GM19099 (cell line): ENCODE measurements around the gene CHI3L2.

Experiments used
- POLR2A ChIP-seq: IDR thresholded peaks from 3 replicates; pipeline ENCODE4 v1.6.1; 2011; ENCODE audit warnings: low read depth; ENCODE audit not compliant: insufficient read length; ENCODE audit errors: extremely low read depth

Gene CHI3L2

GRCh38 chr1:111212634-111213335, 14.7 kb upstream of the CHI3L2 start:
- no peak for TF ChIP-seq POLR2A

DNA sequence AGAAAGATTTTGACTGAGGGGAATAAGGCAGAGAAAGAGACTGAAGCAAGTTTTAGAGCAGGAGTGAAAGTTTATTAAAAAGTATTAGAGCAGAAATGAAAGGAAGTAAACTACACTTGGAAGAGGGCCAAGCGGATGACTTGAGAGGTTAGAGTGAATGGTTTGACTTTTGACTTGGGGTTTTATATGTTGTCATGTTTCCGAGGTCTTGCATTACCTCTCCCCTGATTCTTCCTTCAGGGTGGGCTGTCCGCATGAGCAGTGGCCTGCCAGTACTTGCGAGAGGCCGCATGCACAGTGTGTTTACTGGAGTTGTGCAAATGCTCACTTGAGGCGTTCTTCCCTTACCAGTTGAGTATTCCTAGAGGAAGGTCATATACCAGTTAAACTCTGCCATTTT, 14.1 kb upstream of the CHI3L2 start:
- TF ChIP-seq POLR2A: no peak

GRCh38 chr1:111214074-111214801, 13.3 kb upstream of the CHI3L2 start:
- TF ChIP-seq POLR2A: peak; percentile 61

DNA sequence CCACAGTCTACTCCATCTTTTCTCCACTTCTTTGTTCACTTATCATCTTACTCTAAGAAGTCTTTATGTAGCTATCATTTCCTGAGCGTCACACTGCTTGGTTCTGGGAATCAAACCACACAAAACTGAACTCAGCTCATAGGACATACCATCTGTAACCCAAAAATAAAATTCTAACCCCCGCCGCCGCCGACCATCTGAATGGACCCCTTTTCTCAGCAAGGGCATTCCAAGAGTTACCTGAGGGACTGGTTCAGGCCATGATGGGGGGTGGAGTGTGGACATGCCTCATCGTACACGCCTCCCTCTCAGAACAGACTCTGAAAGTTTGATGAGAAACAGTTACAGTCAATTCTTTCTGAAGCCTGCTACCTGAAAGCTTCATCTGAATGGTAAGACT, 12.6 kb upstream of the CHI3L2 start:
- peak; percentile 3 for TF ChIP-seq POLR2A

DNA sequence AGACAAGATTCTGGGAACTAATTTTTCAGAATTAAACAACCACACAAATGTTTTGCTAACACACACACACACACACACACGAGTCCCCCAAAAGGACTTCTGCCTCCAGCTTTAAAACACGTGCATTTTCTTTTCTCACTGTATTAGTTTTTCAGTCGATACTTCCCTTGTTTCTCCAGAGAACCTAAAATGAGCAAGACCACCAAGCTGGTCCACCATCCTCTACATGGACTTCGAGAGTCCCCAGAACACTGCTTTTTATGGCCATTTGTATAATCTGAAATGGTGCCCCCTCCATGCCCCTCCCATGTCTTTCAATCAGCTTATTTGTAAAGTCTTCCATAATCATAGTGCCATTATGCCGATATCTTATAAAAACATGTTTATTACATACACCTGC, 10.8 kb upstream of the CHI3L2 start:
- no peak for TF ChIP-seq POLR2A

DNA sequence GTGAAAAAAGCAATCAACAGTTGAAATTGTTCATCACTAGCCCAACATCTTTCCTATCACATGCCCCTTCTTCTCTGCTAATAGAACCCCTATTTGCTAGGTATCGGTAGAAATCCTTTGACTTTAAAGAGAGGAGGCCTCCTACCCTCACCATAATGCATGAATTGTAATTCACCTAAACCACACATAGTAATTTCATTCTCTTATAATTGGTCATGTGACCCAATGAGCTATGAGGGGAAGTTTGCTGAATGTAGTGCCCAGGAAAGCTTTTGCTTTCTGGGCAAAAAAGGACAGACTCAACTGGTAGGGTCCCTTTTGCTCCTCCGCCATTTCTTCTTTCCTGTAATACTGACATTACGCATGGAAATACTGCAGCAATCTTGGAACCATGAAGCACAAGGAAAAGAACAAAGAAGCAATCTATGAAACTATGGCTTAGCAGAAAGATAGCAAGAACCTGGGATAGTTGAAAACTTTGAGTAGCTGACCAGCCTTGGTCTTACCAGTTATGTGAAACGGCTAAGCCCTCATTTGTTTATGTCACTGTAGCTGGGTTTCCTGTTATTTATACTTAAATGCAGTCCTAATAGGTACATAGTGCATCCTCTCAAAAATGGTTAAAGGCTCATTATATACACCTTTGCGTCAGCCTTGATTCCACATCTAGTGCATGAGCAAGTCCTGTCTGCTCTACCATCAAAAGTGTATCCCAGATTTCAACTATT, 10.2 kb upstream of the CHI3L2 start:
- no peak for TF ChIP-seq POLR2A

GRCh38 chr1:111218701-111219556, 8.6 kb upstream of the CHI3L2 start:
- TF ChIP-seq POLR2A: no peak

GRCh38 chr1:111219557-111220286, 7.8 kb upstream of the CHI3L2 start:
- peak; percentile 66 for TF ChIP-seq POLR2A

DNA sequence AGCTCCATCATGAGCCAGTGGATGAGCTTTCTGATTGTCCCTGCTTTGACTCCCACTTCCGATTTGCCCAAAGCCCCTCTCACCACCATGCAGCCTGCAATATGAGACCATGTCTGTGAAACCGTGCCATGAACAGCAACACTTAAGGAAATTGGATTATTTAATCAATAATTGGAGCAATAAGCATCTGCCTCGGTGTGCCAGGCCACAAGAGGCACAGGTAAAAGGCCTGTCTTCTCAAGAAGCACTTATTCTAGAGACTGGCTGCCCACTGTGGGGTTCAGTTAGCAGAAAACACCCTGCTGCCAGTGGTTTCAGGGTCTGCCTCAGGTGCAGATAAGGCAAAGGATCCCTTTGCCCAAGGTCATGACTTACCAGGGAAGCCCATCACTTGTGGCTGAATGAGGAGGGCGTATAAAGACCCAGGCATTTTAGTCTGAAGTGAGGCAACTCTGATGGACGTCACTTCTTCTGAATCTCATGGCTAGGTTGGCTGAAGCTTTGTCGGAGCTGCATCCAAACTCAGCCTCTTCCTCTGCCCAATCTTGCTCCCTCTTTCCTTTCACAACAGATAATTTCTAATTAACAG, 7.1 kb upstream of the CHI3L2 start:
- TF ChIP-seq POLR2A: no peak

GRCh38 chr1:111221276-111221632, 6.3 kb upstream of the CHI3L2 start:
- TF ChIP-seq POLR2A: no peak

GRCh38 chr1:111221633-111222291, 5.8 kb upstream of the CHI3L2 start:
- TF ChIP-seq POLR2A: peak; percentile 59

GRCh38 chr1:111222308-111223125, 5.0 kb upstream of the CHI3L2 start:
- TF ChIP-seq POLR2A: no peak
